HG03135 (cell line): ENCODE data around the gene NET1.

ENCODE experiments used
- ATAC-seq: cut with Tn5 transposase; IDR thresholded peaks from one replicate; pipeline ENCODE4 v1.9.1; 2021; ENCODE audit warnings: mild to moderate bottlenecking, moderate library complexity; ENCODE audit not compliant: unreplicated experiment

Gene NET1

DNA sequence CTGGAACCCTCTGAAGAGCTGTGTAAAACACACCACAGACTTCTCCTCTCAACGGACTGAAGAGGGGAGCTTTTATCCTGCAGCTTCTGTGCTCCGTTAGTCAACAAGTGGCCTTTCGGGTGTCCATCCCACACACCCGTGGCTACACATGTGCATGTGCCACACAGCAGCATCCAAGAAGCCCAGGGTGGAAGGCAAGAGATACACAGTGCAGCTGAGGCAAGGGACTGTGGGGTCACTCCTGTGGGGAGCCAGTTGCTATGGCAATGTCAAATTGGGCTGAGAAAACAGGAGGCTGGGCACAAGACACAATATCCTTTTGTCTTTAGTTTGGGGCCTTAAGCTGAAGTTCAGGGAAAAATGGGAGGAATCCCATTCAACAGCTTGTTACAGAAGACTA lies 28.7 kb downstream of the NET1 start:
- ATAC-seq: no peak

GRCh38 chr10:5442065-5442989 lies 30.0 kb downstream of the NET1 start:
- no peak for ATAC-seq

DNA sequence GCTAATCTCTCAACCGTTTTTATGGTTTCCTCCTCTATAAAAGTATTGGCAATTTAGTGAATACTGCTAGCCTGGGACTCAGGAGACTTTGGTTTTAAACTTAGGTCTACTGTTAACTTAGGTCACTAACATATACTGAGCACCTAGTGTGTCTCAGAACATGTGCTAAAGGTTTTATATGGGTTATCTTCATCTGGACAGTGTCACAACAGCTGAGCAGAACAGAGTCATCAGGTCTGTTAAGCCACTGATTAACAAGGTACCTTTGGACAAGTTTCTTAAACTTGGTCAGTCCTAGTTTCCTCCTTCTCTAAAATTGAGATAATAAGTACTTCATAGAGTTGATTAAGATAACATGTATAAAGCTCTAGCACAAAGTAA lies 30.6 kb downstream of the NET1 start:
- peak; percentile 32 for ATAC-seq

- ATAC-seq: peak; percentile 78
Observed at GRCh38 chr10:5443429-5443828, 31.1 kb downstream of the NET1 start.

DNA sequence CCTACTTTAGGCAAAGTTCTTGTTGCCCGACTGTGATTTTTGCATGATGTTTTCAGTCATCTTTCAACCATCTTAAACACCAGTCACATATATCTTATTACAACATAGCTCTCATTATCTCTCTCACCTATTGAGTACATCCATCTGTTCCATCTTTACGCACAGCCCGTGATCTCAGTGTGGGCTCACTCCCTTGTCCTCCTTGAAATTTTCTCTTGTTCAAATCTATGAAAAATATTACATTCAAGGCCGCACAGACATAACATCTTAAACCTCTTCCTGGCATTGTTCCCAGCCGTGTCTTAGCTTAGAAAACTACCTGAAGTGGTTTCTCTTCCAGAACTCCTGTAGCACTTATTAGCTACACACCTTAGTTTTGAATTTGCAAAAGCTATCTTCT lies 32.6 kb downstream of the NET1 start:
- ATAC-seq: no peak

- ATAC-seq: peak; percentile 57
Observed at GRCh38 chr10:5446390-5446926, 34.1 kb downstream of the NET1 start.

- no peak for ATAC-seq
Observed at GRCh38 chr10:5447056-5447455, 34.7 kb downstream of the NET1 start.

DNA sequence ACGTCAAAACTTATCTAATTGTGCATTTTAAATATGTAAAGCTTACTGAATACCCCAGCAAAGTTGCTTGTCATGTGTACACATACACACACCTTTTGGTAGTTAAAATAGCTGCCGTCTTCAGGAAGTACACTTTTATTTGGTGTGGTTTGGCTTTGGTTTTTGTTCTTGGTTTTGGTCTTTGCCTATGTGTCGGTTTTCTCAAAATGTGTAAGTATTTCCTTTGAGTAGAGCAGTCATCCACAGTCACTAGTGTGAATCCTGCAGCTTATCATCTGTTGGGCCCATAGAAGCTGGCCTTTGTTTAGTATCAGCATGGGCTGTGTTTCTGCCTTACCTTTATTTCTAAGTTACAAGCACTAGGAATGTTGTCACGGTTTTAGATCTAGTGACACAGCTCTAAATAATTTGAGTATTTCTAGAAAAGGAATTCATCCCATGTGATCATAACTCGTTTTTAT lies 35.3 kb downstream of the NET1 start:
- ATAC-seq: no peak

- no peak for ATAC-seq
Observed at GRCh38 chr10:5448333-5449001, 36.1 kb downstream of the NET1 start.

GRCh38 chr10:5449227-5449626 lies 36.9 kb downstream of the NET1 start:
- ATAC-seq: no peak

- ATAC-seq: no peak
Observed at GRCh38 chr10:5449823-5450222, 37.5 kb downstream of the NET1 start.

DNA sequence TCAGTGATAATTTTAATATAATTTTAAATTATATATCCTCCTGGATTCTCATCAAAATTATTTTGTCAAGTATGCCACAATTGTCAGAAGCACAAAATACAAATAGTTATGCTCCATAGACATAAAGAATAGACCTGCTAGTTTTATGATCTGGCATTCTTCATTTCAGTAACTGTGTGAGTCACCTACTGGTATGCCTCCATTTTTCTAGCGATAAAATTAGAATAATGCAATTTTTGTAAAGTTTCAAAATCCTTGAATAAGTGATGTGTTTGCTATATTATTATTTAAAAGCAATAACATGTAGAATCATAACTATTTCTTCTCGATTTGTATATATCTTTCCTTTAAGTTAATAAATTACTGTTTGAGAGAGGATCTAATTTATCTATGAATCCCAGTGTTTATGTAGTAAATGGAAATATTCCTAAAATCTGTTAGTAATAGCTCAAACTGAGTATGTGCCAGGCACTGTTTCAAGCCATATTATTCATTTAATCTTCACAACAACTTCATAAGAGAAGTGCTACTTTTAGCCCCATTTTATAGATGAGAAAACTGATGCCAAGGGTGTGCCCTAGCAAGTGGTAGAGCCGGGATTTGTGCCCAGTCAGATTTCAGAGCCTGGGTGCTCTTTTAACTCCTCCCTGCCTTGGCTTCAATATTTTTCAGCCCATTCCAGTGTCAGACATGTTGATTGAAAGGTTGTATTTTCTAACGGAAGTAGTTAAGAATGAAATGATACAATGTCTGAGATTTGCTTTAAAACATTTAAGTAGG lies 38.4 kb downstream of the NET1 start:
- ATAC-seq: no peak

DNA sequence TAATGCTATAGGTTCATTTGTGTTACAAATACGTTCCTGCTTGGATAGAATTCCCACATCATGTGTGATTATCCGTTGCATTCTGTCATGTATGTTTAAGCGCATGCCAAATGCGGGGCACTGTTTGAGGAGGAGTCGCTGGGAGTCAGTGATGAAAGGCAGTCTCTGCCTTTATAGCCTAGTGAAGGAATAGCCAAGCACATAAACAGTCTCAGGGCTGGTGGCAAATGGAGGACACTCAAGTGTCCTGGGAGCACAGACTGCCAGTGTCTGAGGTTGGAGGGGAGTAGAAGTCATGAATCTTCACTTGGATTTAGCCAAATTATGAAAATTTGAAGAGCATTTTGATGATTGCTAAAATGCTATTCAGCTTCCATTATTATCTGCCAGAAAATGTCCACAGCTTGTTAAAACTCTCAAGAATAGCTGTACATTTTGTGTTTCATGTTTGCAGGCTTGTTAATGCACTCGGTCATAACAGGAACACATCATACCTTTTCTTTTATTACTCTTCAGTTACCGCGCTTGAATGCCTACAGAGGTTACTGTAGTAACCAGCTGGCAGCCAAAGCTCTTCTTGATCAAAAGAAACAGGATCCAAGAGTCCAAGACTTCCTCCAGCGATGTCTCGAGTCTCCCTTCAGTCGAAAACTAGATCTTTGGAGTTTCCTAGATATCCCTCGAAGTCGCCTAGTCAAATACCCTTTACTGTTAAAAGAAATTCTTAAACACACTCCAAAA lies 41.6 kb downstream of the NET1 start:
- no peak for ATAC-seq

DNA sequence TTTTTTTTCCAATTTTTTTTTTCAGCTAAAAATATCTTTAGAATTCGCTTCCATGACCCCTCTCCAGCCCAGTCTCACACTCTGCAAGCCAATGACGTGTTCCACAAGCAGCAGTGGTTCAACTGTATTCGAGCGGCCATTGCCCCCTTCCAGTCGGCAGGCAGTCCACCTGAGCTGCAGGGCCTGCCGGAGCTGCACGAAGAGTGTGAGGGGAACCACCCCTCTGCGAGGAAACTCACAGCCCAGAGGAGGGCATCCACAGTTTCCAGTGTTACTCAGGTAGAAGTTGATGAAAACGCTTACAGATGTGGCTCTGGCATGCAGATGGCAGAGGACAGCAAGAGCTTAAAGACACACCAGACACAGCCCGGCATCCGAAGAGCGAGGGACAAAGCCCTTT lies 44.2 kb downstream of the NET1 start:
- no peak for ATAC-seq

- no peak for ATAC-seq
Observed at GRCh38 chr10:5457741-5458140, 45.4 kb downstream of the NET1 start.

- no peak for ATAC-seq
Observed at GRCh38 chr10:5458425-5458824, 46.1 kb downstream of the NET1 start.

- ATAC-seq: no peak
Observed at GRCh38 chr10:5458949-5459747, 46.8 kb downstream of the NET1 start.

DNA sequence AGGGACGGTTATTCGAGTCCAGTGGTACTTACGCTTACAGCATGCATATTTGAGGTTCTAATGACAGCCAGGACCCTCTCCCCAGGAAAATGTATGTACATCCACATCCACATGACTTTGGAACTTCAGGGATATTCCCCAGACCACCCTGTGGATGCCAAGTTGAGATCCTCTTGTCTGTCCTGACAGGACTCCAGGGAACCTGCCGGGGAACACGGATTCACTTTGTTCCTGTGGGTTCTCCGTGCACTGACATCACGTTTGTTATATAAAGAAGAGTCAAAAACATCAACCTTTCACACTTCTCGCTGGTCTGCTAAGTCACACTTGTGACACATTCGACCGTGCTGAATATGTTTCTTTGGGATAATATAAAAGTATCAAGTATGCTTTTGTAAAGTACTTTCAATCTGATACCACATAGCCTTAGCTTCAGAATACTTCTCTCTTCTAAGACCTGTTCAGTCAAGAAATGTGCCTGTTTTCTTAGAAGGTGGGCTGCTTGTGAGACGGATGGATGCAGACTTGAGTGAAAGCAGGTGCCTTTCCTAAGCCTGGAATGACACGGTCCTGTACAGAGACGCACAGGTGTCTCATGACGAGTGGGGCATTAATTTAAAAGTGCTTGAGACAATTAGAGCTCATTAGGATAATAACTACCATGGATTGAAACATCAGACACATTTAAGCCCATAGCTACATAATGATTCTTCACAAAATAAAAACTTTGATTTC lies 48.3 kb downstream of the NET1 start:
- no peak for ATAC-seq

- no peak for ATAC-seq
Observed at GRCh38 chr10:5461203-5461588, 48.8 kb downstream of the NET1 start.
